GM23338 (cell line): ENCODE measurements around the gene SPEF1. TPM values are rescaled to one million over a fixed set of nuclear protein-coding genes. Genes with fewer than 3 reads are reported as not detected.

ENCODE experiments used
- ATAC-seq: fragments of 200-7000 bp; cut with Tn5 transposase; 3 replicates; pipeline ENCODE4 v1.9.1; 2020
- DNase-seq: peaks from one replicate; pipeline ENCODE4 v3.0.0-alpha.2; 2015; ENCODE audit warnings: low spot score
- H2AFZ ChIP-seq: fragments of 200-600 bp; sonication (generic); 2 replicates; pipeline ENCODE4 v1.8.0; 2016; ENCODE audit warnings: antibody characterized with exemption, mild to moderate bottlenecking, moderate library complexity
- H3F3A ChIP-seq: fragments of 200-600 bp; sonication (generic); replicated peaks from 2 replicates; pipeline ENCODE4 v1.8.0; 2017; ENCODE audit warnings: antibody characterized with exemption, mixed run types, low read depth
- H3K27ac ChIP-seq: fragments of 200-600 bp; sonication (generic); 2 replicates; pipeline ENCODE4 v1.6.1; 2016; ENCODE audit warnings: low read depth
- H3K27me3 ChIP-seq: fragments of 200-600 bp; sonication (generic); 2 replicates; pipeline ENCODE4 v1.8.0; 2016; ENCODE audit warnings: mild to moderate bottlenecking, mixed run types, moderate library complexity; ENCODE audit not compliant: insufficient read depth
- H3K36me3 ChIP-seq: fragments of 200-600 bp; sonication (generic); 2 replicates; pipeline ENCODE4 v1.8.0; 2016; ENCODE audit warnings: mild to moderate bottlenecking; ENCODE audit not compliant: insufficient read depth
- H3K4me1 ChIP-seq: fragments of 200-600 bp; sonication (generic); 2 replicates; pipeline ENCODE4 v1.8.0; 2016; ENCODE audit warnings: mild to moderate bottlenecking, moderate library complexity; ENCODE audit not compliant: insufficient read depth
- H3K4me2 ChIP-seq: fragments of 200-600 bp; sonication (generic); 2 replicates; pipeline ENCODE4 v1.7.1; 2017; ENCODE audit warnings: mixed run types
- H3K4me3 ChIP-seq: fragments of 200-600 bp; sonication (generic); 2 replicates; pipeline ENCODE4 v1.6.1; 2016; ENCODE audit warnings: mixed run types
- H3K79me2 ChIP-seq: fragments of 200-600 bp; sonication (generic); replicated peaks from 2 replicates; pipeline ENCODE4 v1.8.0; 2017; ENCODE audit warnings: mild to moderate bottlenecking; ENCODE audit not compliant: insufficient read depth
- H3K9me2 ChIP-seq: fragments of 200-600 bp; sonication (generic); 2 replicates; pipeline ENCODE4 v1.8.0; 2017; ENCODE audit not compliant: insufficient read depth
- H4K20me1 ChIP-seq: fragments of 200-600 bp; sonication (generic); replicated peaks from 2 replicates; pipeline ENCODE4 v1.8.0; 2017; ENCODE audit warnings: mild to moderate bottlenecking; ENCODE audit not compliant: insufficient read depth
- H3K27ac Mint-ChIP-seq: 2 replicates; pipeline ENCODE4 v1.8.0; 2020; ENCODE audit warnings: inconsistent platforms, mild to moderate bottlenecking, moderate library complexity, mixed read lengths
- H3K27me3 Mint-ChIP-seq: 3 replicates; pipeline ENCODE4 v1.8.0; 2022; ENCODE audit warnings: low read depth, mild to moderate bottlenecking, moderate library complexity, mixed read lengths, inconsistent platforms; ENCODE audit not compliant: insufficient read depth, poor library complexity
- H3K36me3 Mint-ChIP-seq: 3 replicates; pipeline ENCODE4 v1.8.0; 2021; ENCODE audit warnings: low read depth, mild to moderate bottlenecking, inconsistent platforms, moderate library complexity, mixed read lengths
- H3K4me1 Mint-ChIP-seq: 3 replicates; pipeline ENCODE4 v1.8.0; 2020; ENCODE audit warnings: mild to moderate bottlenecking, inconsistent platforms, mixed read lengths
- H3K4me3 Mint-ChIP-seq: 3 replicates; pipeline ENCODE4 v1.8.0; 2021; ENCODE audit warnings: moderate library complexity, mild to moderate bottlenecking, inconsistent platforms, mixed read lengths
- H3K9me3 Mint-ChIP-seq: 3 replicates; pipeline ENCODE4 v1.8.0; 2020; ENCODE audit warnings: moderate library complexity, mild to moderate bottlenecking, inconsistent platforms, mixed read lengths
- CREB1 ChIP-seq: fragments of 250-450 bp; sonication (Bioruptor Pico); IDR thresholded peaks from 2 replicates; pipeline ENCODE4 v1.5.0; 2020; ENCODE audit warnings: low read depth, mild to moderate bottlenecking, moderate library complexity
- CTCF ChIP-seq, 2 experiments: fragments of 200-600 bp in 1 of 2; sonication (generic) in 1 of 2; conservative IDR thresholded peaks; 2 replicates each; pipeline versions ENCODE4 v1.5.1 to v1.6.1; 2016 to 2017; ENCODE audit warnings: antibody characterized with exemption in 2 of 2, low read depth in 2 of 2, mild to moderate bottlenecking in 2 of 2, moderate library complexity in 1 of 2
- ETS1 ChIP-seq: IDR thresholded peaks from 2 replicates; pipeline ENCODE4 v1.6.1; 2016; ENCODE audit warnings: antibody characterized with exemption
- EZH2 ChIP-seq: fragments of 200-600 bp; sonication (generic); IDR thresholded peaks from one replicate; pipeline ENCODE4 v1.8.0; 2017; ENCODE audit warnings: antibody characterized with exemption, mild to moderate bottlenecking, low read depth; ENCODE audit not compliant: unreplicated experiment
- EZH2phosphoT487 ChIP-seq: fragments of 200-600 bp; sonication (generic); IDR thresholded peaks from one replicate; pipeline ENCODE4 v1.8.1; 2018; ENCODE audit warnings: antibody characterized with exemption; ENCODE audit not compliant: unreplicated experiment
- JUNB ChIP-seq: IDR thresholded peaks from one replicate; pipeline ENCODE4 v1.6.1; 2016; ENCODE audit warnings: antibody characterized with exemption; ENCODE audit not compliant: unreplicated experiment
- NANOG ChIP-seq: IDR thresholded peaks from 2 replicates; pipeline ENCODE4 v1.6.1; 2016; ENCODE audit warnings: antibody characterized with exemption, borderline replicate concordance
- POLR2AphosphoS5 ChIP-seq: IDR thresholded peaks from 2 replicates; pipeline ENCODE4 v1.6.1; 2016; ENCODE audit warnings: antibody characterized with exemption, low read depth
- REST ChIP-seq: IDR thresholded peaks from one replicate; pipeline ENCODE4 v1.6.1; 2018; ENCODE audit warnings: antibody characterized with exemption; ENCODE audit not compliant: unreplicated experiment
- STAT1 ChIP-seq: IDR thresholded peaks from one replicate; pipeline ENCODE4 v1.6.1; 2016; ENCODE audit warnings: antibody characterized with exemption; ENCODE audit not compliant: unreplicated experiment
- ZNF114 ChIP-seq: fragments of 250-450 bp; sonication (Bioruptor Pico); IDR thresholded peaks from 2 replicates; pipeline ENCODE4 v1.5.0; 2020; ENCODE audit warnings: mild to moderate bottlenecking, moderate library complexity
- ZNF331 ChIP-seq: fragments of 250-450 bp; sonication (Bioruptor Pico); IDR thresholded peaks from 2 replicates; pipeline ENCODE4 v1.5.0; 2020; ENCODE audit warnings: low read depth, mild to moderate bottlenecking, moderate library complexity
- ZNF462 ChIP-seq: fragments of 250-450 bp; sonication (Bioruptor Pico); IDR thresholded peaks from 2 replicates; pipeline ENCODE4 v1.5.0; 2020; ENCODE audit warnings: mild to moderate bottlenecking, moderate library complexity
- polyA plus RNA-seq: library from polyadenylated mRNA; unstranded; fragments of >200 nt; fragmentation: Nextera tagmentation; extraction: Ambion mirVana; gene quantifications from 2 replicates; pipeline ENCODE4 v1.2.1, GENCODE V29; 2016
- total RNA-seq: library from RNA; depleted of rRNA; stranded (reverse); fragments of >200 nt; shearing (Covaris generic); gene quantifications from 2 replicates; pipeline ENCODE4 v1.2.3, GENCODE V29; 2014

Gene SPEF1
- total and polyA plus RNA-seq, 2 experiments from 2014 or later: 0.68 to 0.69 TPM

GRCh38 chr20:3757268-3757667 lies 24.0 kb downstream of the SPEF1 start:
- Histone ChIP-seq H3K9me2 (no peaks in the 10 kb centered on the region), H4K20me1 (peaks cover 18% of the 10 kb centered on the region), H3K36me3 (peaks cover 7% of the 10 kb centered on the region; the same call in 1 of the 2 replicates), H2AFZ (no peak overlapping the region), H3F3A (peaks cover 7% of the 10 kb centered on the region), H3K79me2 (peaks cover 12% of the 10 kb centered on the region; the same call in 1 of the 2 replicates), H3K4me1 (peaks cover 17% of the 10 kb centered on the region), H3K27me3 (no peaks in the 10 kb centered on the region), H3K4me2 (no peak overlapping the region), H3K27ac (no peak overlapping the region), H3K4me3 (no peak overlapping the region)
- DNase-seq: no peak
- H3K4me1 Mint-ChIP-seq: peaks cover 7% of the 10 kb centered on the region
- no peak overlapping the region for H3K4me3 Mint-ChIP-seq
- peaks cover 20% of the 10 kb centered on the region for H3K27me3 Mint-ChIP-seq
- ATAC-seq: no peak
- H3K36me3 Mint-ChIP-seq: peaks cover 22% of the 10 kb centered on the region
- H3K9me3 Mint-ChIP-seq: no peaks in the 10 kb centered on the region
- no peak overlapping the region for H3K27ac Mint-ChIP-seq
- TF ChIP-seq POLR2AphosphoS5 (no peak), EZH2 (no peak), ZNF114 (CRISPR knock-in tag) (no peak), CTCF (conservative IDR thresholded peaks at IDR 0.05; ENCODE audit: low read depth in 2 of 2) (no peak), STAT1 (no peak), ETS1 (no peak), REST (no peak), NANOG (no peak), ZNF462 (CRISPR knock-in tag) (no peak), CREB1 (CRISPR knock-in tag) (no peak), ZNF331 (CRISPR knock-in tag) (no peak), EZH2phosphoT487 (no peak), JUNB (no peak)
